ENCODE data around the gene AK9.

DNA sequence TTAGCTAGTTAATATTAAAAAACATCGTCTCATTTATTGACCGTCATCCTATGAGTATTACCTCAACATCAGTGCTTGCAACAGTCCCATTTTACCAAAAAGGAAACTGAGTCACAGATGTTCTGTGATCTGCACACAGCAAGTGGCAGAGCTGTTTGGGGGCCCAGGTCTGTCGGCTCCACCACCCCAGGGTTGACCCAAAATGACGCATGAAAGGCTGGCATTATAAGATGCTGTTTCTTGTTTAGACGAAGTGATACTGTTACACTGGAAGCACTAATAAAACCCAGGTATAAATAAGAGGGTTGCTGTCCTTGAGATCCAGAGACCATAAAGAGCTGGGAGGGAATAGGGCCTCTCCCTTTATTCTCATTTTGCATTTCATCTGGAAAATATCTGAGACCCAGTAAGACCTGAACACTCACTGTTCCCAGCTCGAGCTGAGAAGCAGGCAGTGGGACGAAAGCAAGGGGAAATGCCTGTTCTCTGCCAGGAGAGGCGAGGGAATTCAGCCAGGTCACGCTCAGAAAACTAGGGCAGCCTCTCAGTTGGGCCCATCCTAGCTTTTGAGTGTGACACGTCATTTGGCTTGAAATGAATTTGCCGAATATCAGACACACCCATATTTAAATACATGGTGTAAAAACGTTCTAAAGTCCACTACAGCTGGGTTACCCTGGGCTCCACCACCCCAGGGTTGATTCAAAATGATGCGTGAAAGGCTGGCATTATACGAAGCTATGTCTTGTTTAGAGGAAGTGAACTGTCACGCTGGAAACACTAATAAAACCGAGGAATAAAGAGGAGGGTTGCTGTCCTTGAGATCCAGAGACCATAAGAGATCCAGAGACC lies 234.1 kb downstream of the AK9 start:
- TF ChIP-seq, protein P1, sequence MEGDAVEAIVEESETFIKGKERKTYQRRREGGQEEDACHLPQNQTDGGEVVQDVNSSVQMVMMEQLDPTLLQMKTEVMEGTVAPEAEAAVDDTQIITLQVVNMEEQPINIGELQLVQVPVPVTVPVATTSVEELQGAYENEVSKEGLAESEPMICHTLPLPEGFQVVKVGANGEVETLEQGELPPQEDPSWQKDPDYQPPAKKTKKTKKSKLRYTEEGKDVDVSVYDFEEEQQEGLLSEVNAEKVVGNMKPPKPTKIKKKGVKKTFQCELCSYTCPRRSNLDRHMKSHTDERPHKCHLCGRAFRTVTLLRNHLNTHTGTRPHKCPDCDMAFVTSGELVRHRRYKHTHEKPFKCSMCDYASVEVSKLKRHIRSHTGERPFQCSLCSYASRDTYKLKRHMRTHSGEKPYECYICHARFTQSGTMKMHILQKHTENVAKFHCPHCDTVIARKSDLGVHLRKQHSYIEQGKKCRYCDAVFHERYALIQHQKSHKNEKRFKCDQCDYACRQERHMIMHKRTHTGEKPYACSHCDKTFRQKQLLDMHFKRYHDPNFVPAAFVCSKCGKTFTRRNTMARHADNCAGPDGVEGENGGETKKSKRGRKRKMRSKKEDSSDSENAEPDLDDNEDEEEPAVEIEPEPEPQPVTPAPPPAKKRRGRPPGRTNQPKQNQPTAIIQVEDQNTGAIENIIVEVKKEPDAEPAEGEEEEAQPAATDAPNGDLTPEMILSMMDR (conservative IDR thresholded peaks at IDR 0.05; ENCODE audit: low read depth, low read length): no peak
- TF ChIP-seq EZH2 (IDR thresholded peaks at IDR 0.05; ENCODE audit: borderline replicate concordance, low read depth, low read length, poor library complexity, severe bottlenecking): no peak

Data from A673 (cell line).